NCI-H460 (cell line): ENCODE data around the gene ADAMTS6. TPM values are rescaled to one million over a fixed set of nuclear protein-coding genes. Genes with fewer than 3 reads are reported as not detected.

Source experiments
- DNase-seq: peaks from one replicate; pipeline ENCODE4 v3.0.0-alpha.2; 2016; ENCODE audit warnings: low read depth; ENCODE audit errors: extremely low read depth
- total RNA-seq: library from RNA; depleted of rRNA; stranded (reverse); fragments of >200 nt; shearing (Covaris generic); gene quantifications from 2 replicates; pipeline ENCODE4 v1.2.3, GENCODE V29; 2014

Gene ADAMTS6
- total RNA-seq, 1 experiment from 2014 or later = 15.0 TPM

GRCh38 chr5:65474130-65474711 lies 7.5 kb downstream of the ADAMTS6 start:
- DNase-seq = no peak

GRCh38 chr5:65468633-65469032 lies 13.1 kb downstream of the ADAMTS6 start:
- DNase-seq = no peak

GRCh38 chr5:65462139-65462705 lies 19.5 kb downstream of the ADAMTS6 start:
- DNase-seq = no peak

DNA sequence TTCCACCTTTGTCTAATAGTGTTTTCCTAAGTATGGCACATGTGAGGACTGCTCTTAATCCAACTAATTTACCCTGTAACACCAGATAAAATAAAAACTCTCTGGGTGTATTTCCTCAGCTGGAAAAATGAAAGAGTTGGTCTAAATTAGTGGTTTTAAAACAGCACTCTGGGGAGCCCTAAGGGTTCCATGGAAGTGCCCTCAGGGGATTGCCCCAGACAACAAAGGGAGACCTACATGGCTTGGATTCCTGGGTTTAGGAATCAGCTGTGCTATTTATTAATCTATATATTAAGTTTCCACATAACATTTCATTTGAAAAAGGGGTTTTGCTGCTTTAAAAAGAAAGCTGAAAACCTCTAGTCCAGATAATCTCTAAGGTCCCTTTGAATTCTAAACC lies 20.2 kb downstream of the ADAMTS6 start:
- no peak for DNase-seq

- DNase-seq = no peak
Measured at GRCh38 chr5:65459995-65460394, 21.7 kb downstream of the ADAMTS6 start.

DNA sequence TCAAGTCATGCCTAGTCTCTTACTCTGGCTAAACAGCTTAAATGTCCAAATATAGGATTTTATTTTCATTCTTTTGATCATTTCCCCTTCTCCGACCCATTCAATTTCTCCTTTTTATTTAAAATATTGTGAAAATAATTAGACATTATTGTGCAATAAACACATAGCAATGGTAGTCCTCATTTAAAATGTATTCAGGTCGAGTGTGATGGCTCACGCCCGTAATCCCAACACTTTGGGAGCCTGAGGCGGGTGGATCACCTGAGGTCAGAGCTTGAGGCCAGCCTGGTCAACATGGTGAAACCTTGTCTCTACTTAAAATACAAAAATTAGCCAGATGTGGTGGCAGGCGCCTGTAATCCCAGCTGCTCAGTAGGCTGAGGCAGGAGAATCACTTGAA lies 26.7 kb downstream of the ADAMTS6 start:
- no peak for DNase-seq

- DNase-seq = no peak
Measured at GRCh38 chr5:65451436-65451835, 30.3 kb downstream of the ADAMTS6 start.

- DNase-seq = no peak
Measured at GRCh38 chr5:65446682-65447081, 35.0 kb downstream of the ADAMTS6 start.

GRCh38 chr5:65441800-65442199 lies 39.9 kb downstream of the ADAMTS6 start:
- DNase-seq = no peak

GRCh38 chr5:65440456-65440855 lies 41.3 kb downstream of the ADAMTS6 start:
- DNase-seq = no peak

- DNase-seq = no peak
Measured at GRCh38 chr5:65434122-65434521, 47.6 kb downstream of the ADAMTS6 start.

- DNase-seq = no peak
Measured at GRCh38 chr5:65426656-65427055, 55.1 kb downstream of the ADAMTS6 start.

GRCh38 chr5:65423623-65424022 lies 58.1 kb downstream of the ADAMTS6 start:
- no peak for DNase-seq

DNA sequence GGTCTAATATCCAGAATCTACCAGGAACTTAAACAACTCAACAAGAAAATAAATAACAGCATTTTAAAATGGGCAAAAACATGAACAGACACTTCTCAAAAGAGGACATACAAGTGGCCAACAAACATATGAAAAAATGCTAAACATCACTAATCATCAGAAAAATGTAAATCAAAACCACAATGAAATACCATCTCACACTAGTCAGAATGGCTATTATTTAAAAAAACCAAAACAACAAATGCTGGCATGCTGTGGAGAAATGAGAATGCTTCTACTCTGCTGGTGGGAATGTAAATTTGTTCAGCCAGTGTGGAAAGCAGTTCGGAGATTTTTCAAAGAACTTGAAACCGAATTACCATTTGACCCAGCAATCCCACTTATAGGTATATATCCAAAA lies 63.1 kb downstream of the ADAMTS6 start:
- no peak for DNase-seq

DNA sequence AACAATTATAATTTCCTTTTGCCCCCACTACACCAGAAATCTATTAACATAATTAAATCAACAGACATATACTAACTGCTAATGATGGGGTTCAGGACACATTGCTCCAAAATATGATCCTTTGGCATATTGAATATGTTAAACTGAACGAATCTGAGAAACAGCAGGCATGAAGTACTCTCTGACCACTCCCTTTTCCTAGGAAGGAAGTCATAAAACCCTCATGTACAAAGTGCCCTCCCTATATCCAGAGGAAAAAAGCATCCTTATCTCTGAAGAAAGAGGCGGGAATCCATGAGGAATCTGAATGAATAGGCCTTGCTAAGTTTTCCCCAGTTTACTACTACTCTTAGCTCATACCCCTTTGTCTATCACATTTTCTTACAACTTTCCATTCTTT lies 67.9 kb downstream of the ADAMTS6 start:
- DNase-seq = no peak

DNA sequence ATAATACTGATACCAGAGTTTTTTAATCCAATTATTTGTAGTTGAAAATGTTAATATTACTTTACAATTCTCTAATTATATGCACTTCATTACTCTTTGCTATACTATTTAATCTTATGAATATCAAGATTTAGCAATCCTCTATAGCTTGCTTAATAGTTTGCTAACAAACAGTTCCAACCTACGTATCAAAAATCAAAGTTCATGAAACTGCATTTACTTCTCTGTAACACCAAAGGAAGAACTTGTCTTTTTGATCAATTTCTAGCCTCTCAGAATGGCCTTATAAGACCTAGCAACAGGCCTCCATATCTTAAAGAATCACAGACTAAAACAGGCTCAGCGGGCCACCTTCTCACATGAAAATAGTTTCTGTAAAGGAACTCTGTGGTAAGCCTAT lies 68.9 kb downstream of the ADAMTS6 start:
- DNase-seq = no peak

- DNase-seq = no peak
Measured at GRCh38 chr5:65411356-65411755, 70.4 kb downstream of the ADAMTS6 start.

DNA sequence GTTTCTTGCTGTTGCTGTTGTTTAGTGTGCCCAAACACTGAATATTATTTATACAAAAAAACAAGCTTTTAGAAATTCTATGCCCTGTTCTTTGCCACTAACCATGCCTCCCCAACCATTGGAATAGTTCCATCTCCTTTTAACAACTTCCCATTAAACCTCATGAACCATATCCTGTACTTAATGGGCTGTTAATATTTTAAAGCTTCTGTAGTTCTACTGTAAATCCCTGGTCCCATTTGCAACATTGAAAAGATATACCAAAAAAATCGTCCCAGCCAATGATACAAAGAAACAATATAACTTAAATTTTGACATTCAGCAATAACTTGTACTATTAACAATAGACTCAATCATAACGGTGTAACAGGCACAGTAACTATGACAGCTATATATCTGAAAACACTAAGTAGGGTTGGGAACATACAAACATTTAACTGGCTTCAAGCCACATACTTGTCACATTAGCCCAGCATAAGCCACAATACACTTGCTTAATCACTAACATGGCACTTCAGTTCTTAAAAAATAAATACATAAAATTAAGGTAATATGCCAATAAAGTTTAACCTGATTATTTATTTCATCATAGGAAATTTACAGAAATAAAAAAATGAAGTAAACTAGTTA lies 86.1 kb downstream of the ADAMTS6 start:
- no peak for DNase-seq

GRCh38 chr5:65394087-65394486 lies 87.6 kb downstream of the ADAMTS6 start:
- DNase-seq = no peak

- DNase-seq = no peak
Measured at GRCh38 chr5:65391591-65391990, 90.1 kb downstream of the ADAMTS6 start.

- no peak for DNase-seq
Measured at GRCh38 chr5:65390208-65390607, 91.5 kb downstream of the ADAMTS6 start.

GRCh38 chr5:65383859-65384258 lies 97.9 kb downstream of the ADAMTS6 start:
- no peak for DNase-seq

DNA sequence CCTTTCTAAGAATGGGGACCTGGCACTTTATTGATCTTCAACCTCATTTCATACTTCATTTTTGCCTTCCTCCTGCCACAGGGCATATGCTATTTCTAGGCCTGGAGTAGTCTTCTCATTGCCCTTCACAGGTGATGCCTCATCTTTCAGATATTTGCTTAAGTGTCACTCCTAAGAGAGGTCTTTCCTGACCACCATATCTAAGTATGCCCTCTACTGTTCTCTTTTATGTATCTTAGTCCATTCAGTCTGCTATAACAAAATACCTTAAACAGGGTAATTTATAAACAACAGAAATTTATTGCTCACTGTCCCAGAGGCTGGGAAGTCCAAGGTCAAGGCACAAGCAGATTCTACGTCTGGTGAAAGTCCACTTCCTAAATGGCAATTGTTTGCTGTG lies 99.1 kb downstream of the ADAMTS6 start:
- no peak for DNase-seq
